GM19372 (cell line): ENCODE results near the gene RAVER2.

Source experiments
- ATAC-seq: cut with Tn5 transposase; IDR thresholded peaks from one replicate; pipeline ENCODE4 v1.9.1; 2021; ENCODE audit warnings: mild to moderate bottlenecking, low read depth, moderate library complexity; ENCODE audit not compliant: unreplicated experiment

Gene RAVER2

DNA sequence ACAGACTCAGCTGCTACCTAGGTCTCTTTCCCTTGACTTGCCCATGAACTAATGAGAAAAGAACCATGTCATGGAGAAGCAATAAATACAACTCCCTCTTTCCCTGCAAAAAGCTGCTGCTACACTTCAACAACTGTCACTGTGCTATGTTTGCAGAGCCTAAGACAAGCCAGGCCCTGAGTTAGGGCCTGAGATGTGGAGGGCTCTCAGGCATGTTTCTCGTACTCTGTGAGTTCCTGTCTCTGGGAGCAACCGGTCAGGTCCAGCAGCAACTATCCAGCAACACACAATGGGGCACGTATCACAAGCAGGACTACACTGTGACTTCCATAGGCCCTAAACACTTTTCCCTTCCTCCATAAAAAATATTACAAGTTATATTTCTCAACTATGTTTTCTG is 129.8 kb downstream of the RAVER2 start:
- ATAC-seq = no peak

DNA sequence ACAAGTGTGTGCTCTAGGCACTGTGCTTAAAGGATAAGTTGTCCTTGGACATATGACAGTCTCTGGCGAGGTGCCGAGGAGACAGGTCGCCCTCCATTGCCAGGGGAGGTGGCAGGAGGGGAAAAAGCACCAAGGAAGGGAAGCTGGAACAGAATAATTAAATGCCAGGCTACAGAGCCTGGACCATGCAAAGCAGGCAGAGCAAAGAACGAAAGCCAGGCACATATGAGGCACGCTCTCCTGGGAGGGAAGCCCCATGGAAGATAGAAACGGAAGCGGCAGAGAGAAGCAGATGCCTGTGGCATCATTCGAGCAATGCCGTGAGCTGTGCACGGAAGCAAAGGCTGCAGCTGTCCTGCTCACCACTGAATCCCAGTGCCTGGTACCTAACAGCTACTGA is 130.2 kb downstream of the RAVER2 start:
- ATAC-seq = no peak

DNA sequence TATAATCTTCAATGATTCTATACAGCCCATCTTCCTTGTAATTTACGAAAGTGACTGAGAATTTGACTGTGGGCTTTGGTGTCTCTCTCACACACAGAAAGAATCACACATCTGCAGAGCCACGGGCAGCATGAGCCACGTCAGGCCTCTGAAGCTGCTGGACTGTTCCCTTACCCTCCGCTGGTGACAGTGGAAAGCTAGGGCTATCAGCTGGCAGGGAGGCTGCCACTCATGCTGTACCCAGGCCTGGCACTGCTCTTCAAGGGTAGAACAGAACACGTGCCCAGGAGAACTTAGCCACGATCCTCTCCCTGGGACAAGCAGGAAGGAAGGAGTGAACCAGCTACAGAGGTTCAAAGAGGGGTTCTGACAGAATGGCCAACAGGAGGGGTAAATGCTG is 130.7 kb downstream of the RAVER2 start:
- no peak for ATAC-seq

DNA sequence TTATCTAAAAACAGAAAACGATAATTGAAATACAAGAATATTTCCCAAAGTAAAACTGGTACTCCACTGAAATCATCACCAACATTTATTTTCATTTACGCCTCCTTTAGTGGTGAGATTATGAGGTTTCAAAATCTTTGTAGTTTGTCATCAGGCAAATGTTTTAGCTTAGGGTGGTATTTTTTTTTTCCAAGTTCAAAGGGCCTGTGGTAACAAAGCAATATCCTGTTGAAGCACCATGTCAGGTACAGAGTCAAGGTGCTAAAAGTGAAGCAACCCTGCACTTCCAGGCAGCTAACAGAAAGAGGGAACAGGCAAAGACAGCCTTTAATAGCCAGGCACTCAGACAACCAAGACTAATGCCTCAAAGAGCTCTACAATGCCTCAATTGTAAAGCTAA is 132.3 kb downstream of the RAVER2 start:
- no peak for ATAC-seq

DNA sequence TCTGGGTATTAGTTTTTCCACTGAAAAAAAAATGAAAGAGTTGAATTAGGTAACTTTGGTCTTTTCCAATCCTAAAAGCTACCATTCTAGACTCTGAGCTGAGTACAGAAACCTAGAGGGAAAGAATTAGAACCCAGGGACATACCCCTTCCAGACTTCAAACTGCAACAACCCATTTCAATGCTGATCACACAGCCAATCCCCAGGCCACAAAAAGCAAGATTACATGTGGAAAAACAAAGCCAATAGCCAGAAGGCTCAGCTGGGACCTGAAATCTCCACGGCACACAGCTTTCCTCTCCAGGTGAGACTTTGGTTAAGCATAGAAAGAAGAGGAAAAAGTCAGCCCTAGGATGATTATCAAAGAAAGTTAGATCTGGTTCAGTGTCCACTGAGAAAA is 132.7 kb downstream of the RAVER2 start:
- no peak for ATAC-seq

DNA sequence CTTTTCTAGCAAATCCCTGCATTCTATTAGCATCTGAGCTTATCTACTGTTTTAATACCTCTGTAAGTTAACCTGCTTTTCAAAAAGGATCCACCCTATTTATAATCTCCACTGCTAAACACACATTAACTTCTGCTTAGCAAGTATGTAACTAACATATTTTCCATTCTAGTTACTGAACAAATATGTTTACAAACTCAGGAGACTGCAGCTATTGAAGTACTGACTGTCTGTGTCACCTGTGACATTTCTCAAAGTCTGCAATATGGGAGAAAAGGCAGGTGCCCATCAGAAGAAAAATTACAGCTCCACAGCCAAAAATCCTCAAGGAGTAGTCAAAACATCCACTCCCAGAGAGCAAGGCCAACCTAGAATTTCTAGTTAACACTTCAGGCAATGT is 133.2 kb downstream of the RAVER2 start:
- no peak for ATAC-seq

DNA sequence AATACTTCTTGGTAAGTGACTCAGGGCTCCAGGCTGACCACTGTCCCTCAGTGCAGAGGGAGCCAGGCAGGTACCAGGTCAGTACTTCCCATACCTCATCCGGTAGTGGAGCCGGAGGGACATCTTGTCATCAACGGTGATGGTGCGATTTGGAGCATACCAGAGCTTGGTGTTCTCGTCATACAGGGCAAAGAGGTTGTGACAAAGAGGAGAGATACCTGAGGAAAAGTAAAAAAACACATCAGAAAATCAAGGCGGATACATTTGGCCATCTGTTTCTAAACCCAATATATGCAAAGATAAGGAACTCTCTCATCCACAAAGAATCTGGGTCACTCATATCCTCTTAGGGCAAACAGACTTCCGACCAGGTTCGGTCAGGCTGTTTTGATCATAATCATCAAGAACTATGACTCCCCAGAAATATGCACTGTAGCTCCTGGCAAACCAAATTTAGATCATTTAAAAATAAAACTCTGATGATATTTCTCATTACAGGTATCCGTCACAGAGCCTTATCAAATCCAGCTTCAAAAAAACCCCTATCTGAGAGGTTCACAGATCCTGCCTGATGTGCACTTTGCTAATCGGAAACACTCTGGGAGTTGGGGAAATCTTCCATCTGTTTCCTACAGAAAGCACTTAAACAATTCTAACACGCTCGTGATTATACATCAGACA is 134.2 kb downstream of the RAVER2 start:
- no peak for ATAC-seq

DNA sequence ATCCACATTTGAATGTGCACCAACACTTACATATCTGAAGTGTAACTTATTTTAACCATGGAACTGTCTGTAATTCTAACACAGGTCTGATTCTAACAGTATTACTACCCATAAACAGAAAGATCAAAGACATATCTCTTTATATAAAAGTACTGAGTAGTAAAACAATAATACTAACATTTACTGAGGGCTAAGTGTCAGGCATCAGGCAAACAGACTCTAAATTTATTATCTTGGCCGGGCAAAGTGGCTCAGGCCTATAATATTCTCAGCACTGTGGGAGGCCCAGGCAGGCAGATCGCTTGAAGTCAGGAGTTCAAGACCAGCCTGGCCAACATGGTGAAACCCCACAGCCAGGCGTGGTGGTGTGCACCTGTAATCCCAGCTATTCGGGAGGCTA is 135.6 kb downstream of the RAVER2 start:
- ATAC-seq = no peak

DNA sequence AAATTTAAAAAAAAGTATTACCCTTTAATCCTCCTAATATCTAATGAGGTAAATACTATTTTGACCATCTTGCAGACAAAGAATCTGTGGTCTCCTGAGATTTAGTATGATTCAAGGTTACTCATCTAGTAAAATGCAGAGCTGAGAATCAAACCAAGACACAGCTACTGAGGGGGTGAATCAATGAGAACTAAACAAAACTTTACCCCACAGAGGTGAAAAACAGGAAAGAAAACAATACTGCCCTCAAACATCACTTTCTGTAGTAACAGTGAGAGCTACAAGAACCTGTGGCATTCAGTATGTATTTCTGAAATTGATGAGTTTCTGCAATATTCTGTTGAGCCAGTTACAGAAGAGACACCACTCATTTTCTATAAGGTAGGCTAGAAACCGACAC is 136.4 kb downstream of the RAVER2 start:
- ATAC-seq = no peak
